HUES48 (cell line): ENCODE data around the gene MYH10.
A peak's percentile ranks its signal among the peaks of the same experiment; 100 is the strongest.

Experiments used
- H3K27ac ChIP-seq: one replicate; pipeline ENCODE4 v1.7.0; 2013; ENCODE audit warnings: low read depth, low read length, inconsistent platforms
- H3K27me3 ChIP-seq: 2 replicates; pipeline ENCODE4 v1.6.1; 2013; ENCODE audit warnings: mild to moderate bottlenecking, low read length; ENCODE audit not compliant: control insufficient read depth, insufficient read depth
- H3K36me3 ChIP-seq: 2 replicates; pipeline ENCODE4 v1.6.1; 2013; ENCODE audit warnings: low read length; ENCODE audit not compliant: control insufficient read depth, insufficient read depth
- H3K4me1 ChIP-seq: 2 replicates; pipeline ENCODE4 v1.6.1; 2013; ENCODE audit warnings: mild to moderate bottlenecking, low read length; ENCODE audit not compliant: control insufficient read depth, insufficient read depth
- H3K4me3 ChIP-seq: 2 replicates; pipeline ENCODE4 v1.5.1; 2013; ENCODE audit warnings: mild to moderate bottlenecking, low read depth, low read length
- H3K9ac ChIP-seq: 2 replicates; pipeline ENCODE4 v1.6.1; 2013; ENCODE audit warnings: mild to moderate bottlenecking, low read depth, low read length, moderate library complexity
- H3K9me3 ChIP-seq: 2 replicates; pipeline ENCODE4 v1.6.1; 2013; ENCODE audit warnings: low read length; ENCODE audit not compliant: control insufficient read depth, insufficient read depth

The MYH10 gene

GRCh38 chr17:8649157-8650118 lies 18.9 kb upstream of the MYH10 start:
- no peak overlapping the region for H3K27ac ChIP-seq
- no peak overlapping the region for H3K9ac ChIP-seq
- no peak overlapping the region for H3K4me3 ChIP-seq
- no peaks in the 10 kb centered on the region for H3K36me3 ChIP-seq
- H3K4me1 ChIP-seq, result peaks cover 2% of the 10 kb centered on the region; the same call in 1 of the 2 replicates
- no peaks in the 10 kb centered on the region for H3K27me3 ChIP-seq
- H3K9me3 ChIP-seq, result no peaks in the 10 kb centered on the region

- no peaks in the 10 kb centered on the region for H3K36me3 ChIP-seq
- no peak overlapping the region for H3K9ac ChIP-seq
- no peak overlapping the region for H3K27ac ChIP-seq
- H3K27me3 ChIP-seq, result no peaks in the 10 kb centered on the region
- no peaks in the 10 kb centered on the region for H3K9me3 ChIP-seq
- no peak overlapping the region for H3K4me3 ChIP-seq
- peaks cover 7% of the 10 kb centered on the region; the same call in 1 of the 2 replicates for H3K4me1 ChIP-seq
Measured at GRCh38 chr17:8647956-8648355, 17.4 kb upstream of the MYH10 start.

- no peak overlapping the region for H3K9ac ChIP-seq
- no peak overlapping the region for H3K27ac ChIP-seq
- H3K4me1 ChIP-seq, result peaks cover 7% of the 10 kb centered on the region; the same call in 1 of the 2 replicates
- no peaks in the 10 kb centered on the region for H3K27me3 ChIP-seq
- no peak overlapping the region for H3K4me3 ChIP-seq
- H3K36me3 ChIP-seq, result no peaks in the 10 kb centered on the region
- H3K9me3 ChIP-seq, result no peaks in the 10 kb centered on the region
Measured at GRCh38 chr17:8647202-8647601, 16.7 kb upstream of the MYH10 start.

- H3K4me3 ChIP-seq, result no peak overlapping the region
- no peak overlapping the region for H3K9ac ChIP-seq
- no peaks in the 10 kb centered on the region for H3K27me3 ChIP-seq
- H3K27ac ChIP-seq, result no peak overlapping the region
- H3K4me1 ChIP-seq, result peaks cover 7% of the 10 kb centered on the region; the same call in 1 of the 2 replicates
- no peaks in the 10 kb centered on the region for H3K36me3 ChIP-seq
- H3K9me3 ChIP-seq, result no peaks in the 10 kb centered on the region
Measured at GRCh38 chr17:8644507-8644902, 14.0 kb upstream of the MYH10 start.

- no peaks in the 10 kb centered on the region for H3K36me3 ChIP-seq
- H3K27ac ChIP-seq, result no peak overlapping the region
- no peaks in the 10 kb centered on the region for H3K9me3 ChIP-seq
- peaks cover 7% of the 10 kb centered on the region; the same call in 1 of the 2 replicates for H3K4me1 ChIP-seq
- H3K27me3 ChIP-seq, result no peaks in the 10 kb centered on the region
- H3K4me3 ChIP-seq, result no peak overlapping the region
- no peak overlapping the region for H3K9ac ChIP-seq
Measured at GRCh38 chr17:8643855-8644506, 13.5 kb upstream of the MYH10 start.

GRCh38 chr17:8639709-8640108 lies 9.2 kb upstream of the MYH10 start:
- no peaks in the 10 kb centered on the region for H3K36me3 ChIP-seq
- H3K9ac ChIP-seq, result no peak overlapping the region
- no peak overlapping the region for H3K4me3 ChIP-seq
- H3K27me3 ChIP-seq, result no peaks in the 10 kb centered on the region
- H3K27ac ChIP-seq, result no peak overlapping the region
- peaks cover 7% of the 10 kb centered on the region; the same call in 1 of the 2 replicates for H3K4me1 ChIP-seq
- H3K9me3 ChIP-seq, result no peaks in the 10 kb centered on the region

GRCh38 chr17:8632061-8632460 lies 1.5 kb upstream of the MYH10 start:
- Histone ChIP-seq H3K4me3 (peak overlapping the region; percentile 99), H3K9ac (no peak overlapping the region), H3K27me3 (no peaks in the 10 kb centered on the region), H3K4me1 (peaks cover 26% of the 10 kb centered on the region), H3K36me3 (0 out of 2 replicates have a peak, but pooled peaks cover 2% of the 10 kb centered on the region), H3K9me3 (no peaks in the 10 kb centered on the region), H3K27ac (peak overlapping the region; percentile 34)

- no peaks in the 10 kb centered on the region for H3K9me3 ChIP-seq
- peak overlapping the region; percentile 99 for H3K4me3 ChIP-seq
- 0 out of 2 replicates have a peak, but pooled peaks cover 2% of the 10 kb centered on the region for H3K36me3 ChIP-seq
- peaks cover 28% of the 10 kb centered on the region for H3K4me1 ChIP-seq
- peak overlapping the region; percentile 97 for H3K27ac ChIP-seq
- H3K27me3 ChIP-seq, result no peaks in the 10 kb centered on the region
- H3K9ac ChIP-seq, result peak overlapping the region; percentile 89
Measured at GRCh38 chr17:8631554-8631877, 991 bp upstream of the MYH10 start.

GRCh38 chr17:8630802-8631553 lies 453 bp upstream of the MYH10 start:
- H3K36me3 ChIP-seq, result 0 out of 2 replicates have a peak, but pooled peaks cover 2% of the 10 kb centered on the region
- no peaks in the 10 kb centered on the region for H3K9me3 ChIP-seq
- peak overlapping the region; percentile 97 for H3K27ac ChIP-seq
- peaks cover 28% of the 10 kb centered on the region for H3K4me1 ChIP-seq
- H3K4me3 ChIP-seq, result peak overlapping the region; percentile 99
- H3K27me3 ChIP-seq, result no peaks in the 10 kb centered on the region
- H3K9ac ChIP-seq, result peak overlapping the region; percentile 89

GRCh38 chr17:8629371-8630226 lies 926 bp downstream of the MYH10 start:
- Histone ChIP-seq H3K9ac (peak overlapping the region; percentile 89), H3K4me1 (peaks cover 28% of the 10 kb centered on the region), H3K4me3 (peak overlapping the region; percentile 99), H3K9me3 (no peaks in the 10 kb centered on the region), H3K36me3 (0 out of 2 replicates have a peak, but pooled peaks cover 2% of the 10 kb centered on the region), H3K27me3 (no peaks in the 10 kb centered on the region), H3K27ac (peak overlapping the region; percentile 94)
